M059J (cell line): ENCODE measurements around the gene SPATS2. TPM values are rescaled to one million over a fixed set of nuclear protein-coding genes. Genes with fewer than 3 reads are reported as not detected.
A peak's percentile ranks its signal among the peaks of the same experiment; 100 is the strongest.

Experiments
- DNase-seq: peaks from one replicate; pipeline ENCODE4 v3.0.0-alpha.2; 2012; ENCODE audit warnings: low read depth
- total RNA-seq: library from RNA; depleted of rRNA; stranded (reverse); fragments of >200 nt; shearing (Covaris generic); gene quantifications from 2 replicates; pipeline ENCODE4 v1.2.3, GENCODE V29; 2014

SPATS2 gene
- total RNA-seq, 1 experiment from 2014 or later, result 29.9 TPM

DNA sequence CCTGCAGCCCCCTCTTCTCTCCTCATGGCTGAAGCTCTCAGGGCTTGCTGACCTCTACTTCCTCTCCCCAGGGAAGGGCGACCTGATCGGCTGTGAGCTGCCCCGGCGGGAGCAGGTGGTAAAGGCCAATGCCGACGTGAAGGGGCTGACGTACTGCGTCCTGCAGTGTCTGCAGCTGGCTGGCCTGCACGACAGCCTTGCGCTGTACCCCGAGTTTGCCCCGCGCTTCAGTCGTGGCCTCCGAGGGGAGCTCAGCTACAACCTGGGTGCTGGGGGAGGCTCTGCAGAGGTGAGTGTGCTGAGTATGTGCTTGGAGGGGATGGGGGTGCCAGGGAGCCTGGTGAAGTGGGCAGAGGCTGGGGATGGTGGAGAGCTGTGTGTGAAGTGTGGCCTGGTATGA, 187.0 kb downstream of the SPATS2 start:
- DNase-seq, result no peak

DNA sequence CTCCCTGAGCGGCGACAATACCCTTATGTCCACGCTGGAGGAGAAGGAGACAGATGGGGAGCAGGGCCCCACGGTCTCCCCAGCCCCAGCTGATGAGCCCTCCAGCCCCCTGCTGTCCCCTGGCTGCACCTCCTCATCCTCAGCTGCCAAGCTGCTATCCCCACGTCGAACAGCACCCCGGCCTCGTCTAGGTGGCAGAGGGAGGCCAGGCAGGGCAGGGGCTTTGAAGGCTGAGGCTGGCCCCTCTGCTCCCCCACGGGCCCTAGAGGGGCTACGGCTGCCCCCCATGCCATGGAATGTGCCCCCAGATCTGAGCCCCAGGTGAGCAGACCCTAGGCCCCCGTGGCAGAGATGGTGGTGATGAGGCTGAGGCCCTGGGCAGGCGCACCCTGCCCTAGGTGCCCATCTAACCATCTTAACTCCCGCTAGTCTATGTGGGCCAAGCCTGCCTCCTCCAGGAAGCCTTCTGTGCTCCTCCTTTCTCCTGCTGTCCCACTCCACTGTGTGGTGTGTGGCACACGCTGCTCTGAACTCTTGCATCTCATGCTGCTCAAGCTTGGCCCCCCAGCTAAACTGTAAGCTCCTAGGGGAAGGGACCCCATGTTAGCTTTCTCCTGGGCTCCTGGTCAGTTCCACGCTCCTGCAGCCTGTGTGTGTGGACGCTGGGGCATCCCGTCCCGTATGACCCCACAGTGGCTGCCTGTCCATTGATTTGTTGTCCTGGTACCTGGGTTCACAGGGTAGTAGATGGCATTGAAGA, 188.5 kb downstream of the SPATS2 start:
- DNase-seq, result no peak

DNA sequence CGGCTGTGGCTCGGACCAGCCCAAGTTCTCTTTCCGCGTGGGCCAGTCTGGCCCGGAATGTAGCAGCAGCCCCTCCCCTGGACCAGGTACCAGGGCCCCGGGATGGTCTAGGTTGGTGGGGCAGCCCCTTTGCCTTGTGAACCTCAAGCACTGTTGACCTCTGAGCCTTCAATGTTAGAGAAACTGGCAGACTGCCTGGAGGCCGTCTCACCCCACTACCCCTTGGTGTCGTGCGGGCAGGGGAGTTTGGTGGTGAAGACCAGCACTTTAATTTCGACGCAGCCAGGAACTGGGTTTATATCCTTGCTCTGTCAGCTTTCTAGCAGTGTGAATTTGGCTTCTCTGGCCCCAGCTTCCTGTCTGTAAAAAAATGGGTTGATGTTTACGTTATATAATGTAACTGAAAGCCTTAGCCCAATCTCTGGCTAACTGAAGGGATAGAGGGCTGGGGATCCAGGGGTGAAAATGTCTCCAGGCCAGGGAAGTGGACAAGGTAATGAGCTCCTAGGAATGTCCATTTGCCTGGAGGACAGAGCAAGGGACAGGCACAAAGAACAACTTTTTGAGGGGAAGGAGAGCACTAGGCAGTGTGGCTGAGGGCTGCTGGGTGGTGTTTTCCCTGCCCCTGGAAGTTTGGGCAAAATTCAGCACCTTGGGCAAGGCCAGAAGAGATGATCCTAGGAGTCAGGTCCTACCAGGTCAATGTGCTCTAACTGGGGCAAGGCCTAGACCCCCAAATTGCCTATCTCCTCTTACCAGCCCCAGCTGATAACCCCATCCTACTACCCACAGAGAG, 189.3 kb downstream of the SPATS2 start:
- DNase-seq, result no peak

DNA sequence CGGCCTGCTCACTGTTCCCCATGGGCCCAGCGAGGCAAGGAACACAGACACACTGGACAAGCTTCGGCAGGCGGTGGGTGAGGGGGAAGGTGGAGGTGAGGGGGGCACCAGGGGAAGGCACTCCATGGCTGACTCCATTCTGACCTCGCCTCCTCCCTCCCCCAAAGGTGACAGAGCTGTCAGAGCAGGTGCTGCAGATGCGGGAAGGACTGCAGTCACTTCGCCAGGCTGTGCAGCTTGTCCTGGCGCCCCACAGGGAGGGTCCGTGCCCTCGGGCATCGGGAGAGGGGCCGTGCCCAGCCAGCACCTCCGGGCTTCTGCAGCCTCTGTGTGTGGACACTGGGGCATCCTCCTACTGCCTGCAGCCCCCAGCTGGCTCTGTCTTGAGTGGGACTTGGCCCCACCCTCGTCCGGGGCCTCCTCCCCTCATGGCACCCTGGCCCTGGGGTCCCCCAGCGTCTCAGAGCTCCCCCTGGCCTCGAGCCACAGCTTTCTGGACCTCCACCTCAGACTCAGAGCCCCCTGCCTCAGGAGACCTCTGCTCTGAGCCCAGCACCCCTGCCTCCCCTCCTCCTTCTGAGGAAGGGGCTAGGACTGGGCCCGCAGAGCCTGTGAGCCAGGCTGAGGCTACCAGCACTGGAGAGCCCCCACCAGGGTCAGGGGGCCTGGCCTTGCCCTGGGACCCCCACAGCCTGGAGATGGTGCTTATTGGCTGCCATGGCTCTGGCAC, 190.1 kb downstream of the SPATS2 start:
- no peak for DNase-seq

- DNase-seq, result peak; percentile 15
These were observed 190.6 kb downstream of the SPATS2 start for GRCh38 chr12:49557917-49558215.

DNA sequence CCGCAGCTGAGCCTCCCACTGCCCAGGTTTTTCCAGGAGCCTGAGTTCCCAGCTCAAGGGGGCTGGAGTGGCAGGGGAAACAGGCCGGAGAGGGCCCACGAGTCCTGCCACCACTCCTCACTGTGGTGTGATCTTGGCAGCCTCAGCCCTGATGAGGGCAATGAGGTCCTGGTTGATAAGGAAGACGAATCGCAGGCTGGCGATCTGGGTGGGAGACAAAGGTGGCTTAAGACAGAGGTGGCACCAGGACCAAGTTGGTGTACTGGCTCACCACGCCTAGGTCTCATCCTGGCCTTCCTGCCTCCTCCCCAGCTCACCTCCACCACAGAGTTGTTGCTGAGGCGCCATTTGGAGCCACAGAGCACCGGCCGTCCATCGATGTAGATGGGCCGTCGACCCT, 191.3 kb downstream of the SPATS2 start:
- no peak for DNase-seq

DNA sequence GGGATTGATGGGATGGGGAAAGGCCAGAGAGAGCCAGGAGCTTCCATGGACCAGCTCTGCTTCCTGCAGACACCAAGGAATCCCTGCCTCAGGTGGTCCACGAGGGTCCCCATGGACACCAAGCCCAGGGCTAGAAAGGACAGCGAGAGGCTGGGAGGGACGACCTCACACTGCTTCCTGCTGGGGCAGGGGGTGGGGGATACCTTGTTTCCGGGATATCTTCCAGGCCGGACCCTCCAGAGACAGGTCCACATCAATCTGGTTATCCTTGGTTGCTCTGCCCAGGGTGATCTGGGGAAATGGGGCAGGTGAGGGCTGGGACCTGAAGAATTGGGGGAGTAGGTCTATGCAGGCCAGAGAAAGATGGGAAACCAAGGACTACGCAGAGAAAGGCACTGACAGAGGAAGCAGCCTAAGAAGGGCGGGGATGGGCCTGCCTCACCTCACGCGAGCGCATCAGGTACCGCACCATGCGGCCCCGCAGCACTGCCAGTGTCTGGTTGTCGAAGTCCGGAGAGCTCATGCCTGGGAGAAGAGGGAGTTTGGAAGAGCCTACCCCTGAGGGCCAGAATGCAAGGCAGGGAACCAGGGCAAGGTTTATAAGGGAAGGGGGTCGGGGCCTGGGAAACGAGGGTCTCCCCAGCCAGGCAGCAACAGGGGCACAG, 191.9 kb downstream of the SPATS2 start:
- DNase-seq, result no peak

DNA sequence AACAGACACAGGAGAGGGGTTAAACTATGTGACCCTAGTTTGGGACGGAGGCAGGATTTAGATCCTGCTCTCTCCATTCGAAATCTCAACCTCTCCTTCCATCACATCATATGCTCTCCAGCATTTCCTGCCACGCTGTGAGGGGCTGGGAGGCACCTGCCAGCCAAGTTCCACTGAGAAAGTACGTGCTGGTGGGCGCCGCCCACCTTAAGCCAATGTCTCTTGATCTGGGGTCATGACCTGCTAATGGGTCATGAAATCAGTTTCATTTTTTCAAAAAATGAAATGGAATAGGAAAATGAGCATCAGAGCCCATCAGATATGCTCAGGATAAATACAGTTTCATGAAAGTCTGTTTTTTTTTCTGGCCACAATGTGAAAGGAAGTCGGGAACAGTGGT, 193.4 kb downstream of the SPATS2 start:
- no peak for DNase-seq

DNA sequence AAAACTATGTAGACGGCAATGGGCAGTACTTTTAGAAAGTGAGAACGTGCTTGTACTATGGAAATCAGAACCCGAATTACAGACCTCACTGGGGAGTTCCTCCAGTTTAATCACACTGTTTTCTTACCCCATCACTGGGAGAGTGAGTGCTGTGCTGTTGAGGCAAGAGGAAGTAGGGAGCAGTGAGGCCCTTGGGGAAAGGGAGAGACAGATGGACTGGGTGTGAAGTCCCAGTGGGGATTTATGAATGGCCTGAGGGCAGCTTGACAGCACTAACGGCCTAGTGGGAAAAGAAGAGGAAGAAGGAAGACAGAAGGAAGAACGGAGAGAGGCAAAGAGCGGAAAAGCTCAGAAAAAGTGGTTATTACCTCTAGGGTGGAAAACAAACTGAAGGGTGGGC, 195.0 kb downstream of the SPATS2 start:
- DNase-seq, result no peak

- no peak for DNase-seq
These were observed 195.6 kb downstream of the SPATS2 start for GRCh38 chr12:49562831-49563230.

GRCh38 chr12:49563951-49564685, 196.9 kb downstream of the SPATS2 start:
- DNase-seq, result no peak

GRCh38 chr12:49564686-49565405, 197.6 kb downstream of the SPATS2 start:
- DNase-seq, result no peak

DNA sequence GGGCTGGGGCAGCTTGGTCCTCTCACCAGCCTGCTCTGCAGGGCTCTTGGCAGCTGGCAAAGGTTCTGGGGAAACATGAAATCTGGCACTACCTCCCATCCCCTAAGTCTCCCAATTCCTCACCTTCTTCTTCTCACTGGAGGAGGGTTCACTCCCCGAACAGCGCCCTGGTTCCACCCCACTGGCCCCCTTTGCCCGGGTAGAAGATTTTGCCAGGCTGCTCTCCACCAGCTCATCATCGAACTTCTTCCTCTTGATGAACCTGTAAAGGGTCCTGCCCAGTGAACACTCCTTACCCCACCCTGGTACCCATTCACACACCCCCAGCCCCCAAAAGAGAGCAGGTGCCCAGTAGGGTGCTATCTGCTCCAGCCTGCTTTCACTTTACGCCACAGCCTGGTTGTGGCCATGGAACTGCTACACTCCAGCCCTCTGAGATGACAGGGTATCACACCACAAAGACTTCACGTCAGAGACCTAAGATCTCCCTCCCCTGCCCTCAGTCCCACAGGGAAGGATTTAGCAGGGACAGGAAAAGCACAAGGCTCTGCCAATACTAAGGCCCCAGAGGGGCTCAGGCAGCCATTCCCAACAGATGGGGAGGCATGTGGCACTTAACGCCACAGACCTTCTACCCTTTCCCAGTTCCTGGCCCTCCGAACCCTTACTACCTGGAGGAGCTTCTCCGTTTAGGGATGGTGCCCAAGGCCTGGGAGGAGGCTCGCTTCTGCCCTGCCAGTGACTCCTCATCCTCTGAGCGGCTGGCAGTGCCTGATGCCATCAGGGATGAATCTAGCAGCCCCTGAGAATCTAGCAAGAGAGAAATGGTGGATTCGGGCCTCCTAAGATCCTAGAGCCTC, 198.4 kb downstream of the SPATS2 start:
- DNase-seq, result no peak

GRCh38 chr12:49566361-49566760, 199.1 kb downstream of the SPATS2 start:
- DNase-seq, result no peak

DNA sequence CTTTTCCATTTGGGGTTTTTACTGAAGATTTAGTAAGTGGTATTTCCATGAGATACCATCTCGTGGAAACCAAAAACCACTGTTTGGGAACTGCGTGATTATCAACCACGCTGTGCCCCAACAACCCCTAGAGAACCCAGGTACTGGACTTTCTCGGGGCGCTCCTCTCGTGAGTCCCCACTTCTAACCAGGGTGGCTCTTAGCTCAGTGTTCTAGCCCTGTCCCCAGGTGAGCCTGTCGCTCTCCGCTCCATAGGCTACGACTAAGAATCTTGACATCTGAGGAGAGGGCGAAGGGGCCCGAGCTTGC, 200.0 kb downstream of the SPATS2 start:
- peak; percentile 7 for DNase-seq

- DNase-seq, result peak; percentile 88
These were observed 200.6 kb downstream of the SPATS2 start, which contains the start of gene MCRS1 for GRCh38 chr12:49567611-49568441. Gene MCRS1, minus strand, starts transcription at chr12:49568142. Its CDS starts 1,411 bp downstream, at chr12:49566731.

DNA sequence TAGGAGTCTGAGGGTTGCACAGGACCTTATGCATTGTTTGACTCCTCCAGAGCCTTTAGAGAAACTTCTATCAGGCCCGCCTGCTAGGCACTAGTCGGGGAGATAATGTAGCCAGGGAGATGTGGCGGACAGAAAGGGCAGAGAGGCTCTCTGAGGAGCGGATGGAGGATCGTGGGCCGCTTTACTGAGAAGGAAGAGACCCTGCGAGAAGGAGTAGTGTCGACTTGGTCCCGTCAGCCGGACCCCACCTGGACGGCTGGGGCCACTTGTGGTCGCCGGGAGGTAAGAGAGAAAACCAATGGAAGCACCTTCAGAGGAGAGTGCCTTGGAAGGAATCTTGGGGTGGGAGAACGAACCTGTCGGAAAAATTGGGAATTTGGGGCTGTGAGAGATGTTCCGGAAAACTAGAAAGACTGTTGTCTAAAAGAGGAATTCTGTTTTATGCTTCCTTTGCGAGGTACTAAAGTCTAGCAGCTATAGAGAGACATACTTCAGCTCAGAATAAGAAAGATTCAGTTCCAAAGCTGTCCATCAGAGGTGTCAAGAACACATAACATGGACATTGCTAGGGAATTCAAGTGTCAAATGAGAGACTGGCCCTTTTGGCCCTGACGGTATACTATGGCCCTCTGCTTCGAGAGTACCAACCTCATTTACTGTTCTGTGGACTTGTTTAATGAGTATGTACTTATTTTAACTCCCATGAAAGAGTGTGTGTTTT, 201.3 kb downstream of the SPATS2 start:
- peak; percentile 24 for DNase-seq
